Peyer's patch (tissue), 4 donors: Measurements from ENCODE around the gene ACTN4.

Source experiments
- POLR2A ChIP-seq, 2 donors: fragments of 450-650 bp; IDR thresholded peaks; one replicate each; pipeline ENCODE4 v1.5.1; 2017; ENCODE audit warnings: antibody characterized with exemption in 2 of 2, mild to moderate bottlenecking in 2 of 2, moderate library complexity in 2 of 2
- TF ChIP-seq, protein P1 (sequence below), 6 experiments: fragments of 450-650 bp in 4 of 6; fragments of 200-600 bp in 2 of 6; sonication (generic) in 1 of 6; IDR thresholded peaks; one replicate each; pipeline ENCODE4 v1.5.1; 2017 to 2019; ENCODE audit warnings: antibody characterized with exemption in 6 of 6, mild to moderate bottlenecking in 3 of 6, moderate library complexity in 1 of 6

DNA sequence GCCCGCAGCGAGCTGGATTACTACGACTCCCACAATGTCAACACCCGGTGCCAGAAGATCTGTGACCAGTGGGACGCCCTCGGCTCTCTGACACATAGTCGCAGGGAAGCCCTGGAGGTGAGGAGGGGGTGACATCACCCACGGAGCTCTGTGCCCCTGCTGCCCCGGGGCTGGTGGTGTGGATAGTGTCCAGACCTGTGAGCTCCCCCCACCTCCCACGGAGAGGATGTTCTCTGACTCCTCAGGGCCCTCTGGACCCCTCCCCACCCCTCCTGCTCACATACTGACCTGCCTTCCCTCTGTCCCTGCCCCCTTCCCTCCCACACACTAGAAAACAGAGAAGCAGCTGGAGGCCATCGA lies 76.1 kb downstream of the ACTN4 start:
- TF ChIP-seq, protein P1, sequence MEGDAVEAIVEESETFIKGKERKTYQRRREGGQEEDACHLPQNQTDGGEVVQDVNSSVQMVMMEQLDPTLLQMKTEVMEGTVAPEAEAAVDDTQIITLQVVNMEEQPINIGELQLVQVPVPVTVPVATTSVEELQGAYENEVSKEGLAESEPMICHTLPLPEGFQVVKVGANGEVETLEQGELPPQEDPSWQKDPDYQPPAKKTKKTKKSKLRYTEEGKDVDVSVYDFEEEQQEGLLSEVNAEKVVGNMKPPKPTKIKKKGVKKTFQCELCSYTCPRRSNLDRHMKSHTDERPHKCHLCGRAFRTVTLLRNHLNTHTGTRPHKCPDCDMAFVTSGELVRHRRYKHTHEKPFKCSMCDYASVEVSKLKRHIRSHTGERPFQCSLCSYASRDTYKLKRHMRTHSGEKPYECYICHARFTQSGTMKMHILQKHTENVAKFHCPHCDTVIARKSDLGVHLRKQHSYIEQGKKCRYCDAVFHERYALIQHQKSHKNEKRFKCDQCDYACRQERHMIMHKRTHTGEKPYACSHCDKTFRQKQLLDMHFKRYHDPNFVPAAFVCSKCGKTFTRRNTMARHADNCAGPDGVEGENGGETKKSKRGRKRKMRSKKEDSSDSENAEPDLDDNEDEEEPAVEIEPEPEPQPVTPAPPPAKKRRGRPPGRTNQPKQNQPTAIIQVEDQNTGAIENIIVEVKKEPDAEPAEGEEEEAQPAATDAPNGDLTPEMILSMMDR (IDR thresholded peaks at IDR 0.05) = no peak
- no peak for TF ChIP-seq POLR2A (IDR thresholded peaks at IDR 0.05)
